ENCODE data around the gene COP1.

DNA sequence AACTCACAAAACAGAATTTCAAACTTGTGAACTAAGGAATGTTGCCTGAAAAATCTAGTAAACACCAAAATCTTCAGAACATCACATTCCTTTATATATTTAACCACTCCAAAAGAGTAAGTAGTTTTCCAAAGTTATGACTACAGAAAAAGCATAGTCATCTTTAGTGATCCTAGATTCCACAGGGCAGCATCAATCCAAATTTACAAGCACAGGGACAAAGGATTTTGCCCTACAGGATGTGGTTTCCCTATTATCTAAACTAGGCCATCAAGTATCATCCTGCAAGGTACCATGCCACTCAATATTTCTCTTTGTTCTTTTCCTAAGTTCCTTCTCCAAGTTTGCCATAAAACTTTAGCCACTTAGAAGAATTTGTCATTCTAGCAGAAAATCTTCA is 33.0 kb downstream of the COP1 start:
- TF ChIP-seq, protein P1, sequence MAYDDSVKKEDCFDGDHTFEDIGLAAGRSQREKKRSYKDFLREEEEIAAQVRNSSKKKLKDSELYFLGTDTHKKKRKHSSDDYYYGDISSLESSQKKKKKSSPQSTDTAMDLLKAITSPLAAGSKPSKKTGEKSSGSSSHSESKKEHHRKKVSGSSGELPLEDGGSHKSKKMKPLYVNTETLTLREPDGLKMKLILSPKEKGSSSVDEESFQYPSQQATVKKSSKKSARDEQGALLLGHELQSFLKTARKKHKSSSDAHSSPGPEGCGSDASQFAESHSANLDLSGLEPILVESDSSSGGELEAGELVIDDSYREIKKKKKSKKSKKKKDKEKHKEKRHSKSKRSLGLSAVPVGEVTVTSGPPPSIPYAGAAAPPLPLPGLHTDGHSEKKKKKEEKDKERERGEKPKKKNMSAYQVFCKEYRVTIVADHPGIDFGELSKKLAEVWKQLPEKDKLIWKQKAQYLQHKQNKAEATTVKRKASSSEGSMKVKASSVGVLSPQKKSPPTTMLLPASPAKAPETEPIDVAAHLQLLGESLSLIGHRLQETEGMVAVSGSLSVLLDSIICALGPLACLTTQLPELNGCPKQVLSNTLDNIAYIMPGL (CRISPR knock-in tag; IDR thresholded peaks at IDR 0.05) = no peak
- TF ChIP-seq, protein P2, sequence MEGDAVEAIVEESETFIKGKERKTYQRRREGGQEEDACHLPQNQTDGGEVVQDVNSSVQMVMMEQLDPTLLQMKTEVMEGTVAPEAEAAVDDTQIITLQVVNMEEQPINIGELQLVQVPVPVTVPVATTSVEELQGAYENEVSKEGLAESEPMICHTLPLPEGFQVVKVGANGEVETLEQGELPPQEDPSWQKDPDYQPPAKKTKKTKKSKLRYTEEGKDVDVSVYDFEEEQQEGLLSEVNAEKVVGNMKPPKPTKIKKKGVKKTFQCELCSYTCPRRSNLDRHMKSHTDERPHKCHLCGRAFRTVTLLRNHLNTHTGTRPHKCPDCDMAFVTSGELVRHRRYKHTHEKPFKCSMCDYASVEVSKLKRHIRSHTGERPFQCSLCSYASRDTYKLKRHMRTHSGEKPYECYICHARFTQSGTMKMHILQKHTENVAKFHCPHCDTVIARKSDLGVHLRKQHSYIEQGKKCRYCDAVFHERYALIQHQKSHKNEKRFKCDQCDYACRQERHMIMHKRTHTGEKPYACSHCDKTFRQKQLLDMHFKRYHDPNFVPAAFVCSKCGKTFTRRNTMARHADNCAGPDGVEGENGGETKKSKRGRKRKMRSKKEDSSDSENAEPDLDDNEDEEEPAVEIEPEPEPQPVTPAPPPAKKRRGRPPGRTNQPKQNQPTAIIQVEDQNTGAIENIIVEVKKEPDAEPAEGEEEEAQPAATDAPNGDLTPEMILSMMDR (IDR thresholded peaks at IDR 0.05) = no peak
- TF ChIP-seq NFYB (CRISPR knock-in tag; conservative IDR thresholded peaks at IDR 0.05; ENCODE audit: low read depth) (no peak), TEAD4 (CRISPR knock-in tag; IDR thresholded peaks at IDR 0.05) (no peak)
- TF ChIP-seq, protein P3, sequence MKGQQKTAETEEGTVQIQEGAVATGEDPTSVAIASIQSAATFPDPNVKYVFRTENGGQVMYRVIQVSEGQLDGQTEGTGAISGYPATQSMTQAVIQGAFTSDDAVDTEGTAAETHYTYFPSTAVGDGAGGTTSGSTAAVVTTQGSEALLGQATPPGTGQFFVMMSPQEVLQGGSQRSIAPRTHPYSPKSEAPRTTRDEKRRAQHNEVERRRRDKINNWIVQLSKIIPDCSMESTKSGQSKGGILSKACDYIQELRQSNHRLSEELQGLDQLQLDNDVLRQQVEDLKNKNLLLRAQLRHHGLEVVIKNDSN (CRISPR knock-in tag; IDR thresholded peaks at IDR 0.05) = no peak
- TF ChIP-seq, protein P4, sequence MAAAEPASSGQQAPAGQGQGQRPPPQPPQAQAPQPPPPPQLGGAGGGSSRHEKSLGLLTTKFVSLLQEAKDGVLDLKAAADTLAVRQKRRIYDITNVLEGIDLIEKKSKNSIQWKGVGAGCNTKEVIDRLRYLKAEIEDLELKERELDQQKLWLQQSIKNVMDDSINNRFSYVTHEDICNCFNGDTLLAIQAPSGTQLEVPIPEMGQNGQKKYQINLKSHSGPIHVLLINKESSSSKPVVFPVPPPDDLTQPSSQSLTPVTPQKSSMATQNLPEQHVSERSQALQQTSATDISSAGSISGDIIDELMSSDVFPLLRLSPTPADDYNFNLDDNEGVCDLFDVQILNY (CRISPR knock-in tag; IDR thresholded peaks at IDR 0.05) = no peak
